ENCODE data around the gene NPM3.

Gene NPM3

DNA sequence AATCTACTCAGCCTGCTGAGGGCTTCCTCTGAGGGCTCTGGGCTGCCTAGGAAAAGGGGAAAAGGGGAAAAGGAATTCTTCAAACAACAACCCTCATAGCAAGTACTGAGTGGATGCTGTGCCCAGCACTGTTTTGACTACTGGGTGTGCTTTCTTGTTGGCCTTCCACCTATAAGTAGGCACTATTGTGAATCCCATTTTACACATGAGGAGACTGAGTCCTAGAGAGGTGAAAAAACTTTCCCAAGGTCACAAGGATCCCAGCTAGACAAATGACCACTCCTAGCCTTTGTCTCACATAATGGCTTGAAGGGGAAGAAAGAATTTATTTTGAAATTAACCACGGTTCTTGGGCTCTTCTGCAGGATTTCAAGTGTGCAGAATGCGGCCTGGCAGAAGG lies 24.4 kb downstream of the NPM3 start:
- DNase-seq (ENCODE audit: low read depth in 2 of 2): no peak

DNA sequence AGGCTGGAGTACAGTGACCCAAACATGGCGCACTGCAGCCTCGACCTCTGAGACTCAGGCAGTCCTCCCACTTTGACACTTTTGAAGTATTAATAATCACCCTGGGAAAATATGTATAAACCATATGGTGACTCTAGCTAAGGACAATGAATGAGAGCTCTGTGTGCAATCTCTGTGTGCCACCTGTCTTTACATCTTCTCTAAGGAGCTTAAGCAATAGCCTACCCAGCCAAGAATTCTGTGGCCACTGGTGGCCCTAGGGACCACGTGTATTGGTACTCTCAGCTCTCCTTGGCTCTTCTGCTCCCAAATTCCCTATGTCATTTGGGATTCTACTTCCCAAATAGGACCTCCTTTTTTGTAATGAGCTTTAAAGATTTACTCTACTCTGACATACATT lies 31.0 kb downstream of the NPM3 start:
- DNase-seq (ENCODE audit: low read depth in 2 of 2): no peak

DNA sequence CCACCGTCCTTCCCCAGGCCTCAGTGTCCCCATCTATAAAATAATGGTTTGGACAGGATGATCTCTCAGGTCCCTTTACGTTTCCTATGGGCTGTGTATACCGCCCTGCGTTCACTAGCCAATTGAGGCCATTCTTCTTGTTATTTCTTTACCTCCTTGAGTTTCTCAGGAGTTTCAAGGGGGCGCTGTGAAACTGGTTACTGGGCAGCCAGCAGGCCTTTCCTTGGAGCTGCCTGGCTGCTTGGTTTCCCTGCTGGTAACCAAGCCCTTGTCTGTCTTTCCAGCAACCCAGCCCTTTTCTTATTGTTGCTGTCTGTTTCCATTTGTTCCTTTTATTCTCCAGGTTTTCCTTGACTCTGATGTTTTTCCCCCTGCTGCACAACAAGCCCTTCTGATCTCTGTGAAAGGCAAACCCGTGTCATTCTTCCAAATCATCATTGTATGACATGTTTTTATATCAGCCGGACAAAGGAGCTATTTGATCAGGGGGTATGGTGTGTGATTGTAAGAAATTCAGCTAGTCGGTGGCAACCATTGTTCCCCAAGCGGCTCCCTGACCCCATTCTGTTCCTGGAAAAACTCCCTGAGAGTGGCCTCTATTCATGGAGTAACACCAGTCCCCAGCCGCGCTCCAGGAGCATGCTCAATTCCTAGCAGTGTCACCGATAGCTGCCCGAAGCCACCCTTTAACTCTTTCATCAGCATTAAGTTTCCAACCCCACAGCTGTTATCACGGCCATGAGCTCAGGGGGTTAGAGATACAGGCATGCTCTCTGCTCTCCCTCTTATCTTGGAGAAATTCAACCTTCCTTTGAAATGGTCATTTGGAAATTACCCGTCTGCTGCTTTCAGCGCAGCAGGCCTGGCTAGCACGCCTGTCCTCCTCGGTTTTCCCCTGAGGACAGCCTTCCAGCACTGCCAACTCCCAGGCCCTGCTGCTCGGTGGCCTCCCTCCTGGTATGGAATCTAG lies 33.9 kb downstream of the NPM3 start:
- DNase-seq (ENCODE audit: low read depth in 2 of 2): no peak

DNA sequence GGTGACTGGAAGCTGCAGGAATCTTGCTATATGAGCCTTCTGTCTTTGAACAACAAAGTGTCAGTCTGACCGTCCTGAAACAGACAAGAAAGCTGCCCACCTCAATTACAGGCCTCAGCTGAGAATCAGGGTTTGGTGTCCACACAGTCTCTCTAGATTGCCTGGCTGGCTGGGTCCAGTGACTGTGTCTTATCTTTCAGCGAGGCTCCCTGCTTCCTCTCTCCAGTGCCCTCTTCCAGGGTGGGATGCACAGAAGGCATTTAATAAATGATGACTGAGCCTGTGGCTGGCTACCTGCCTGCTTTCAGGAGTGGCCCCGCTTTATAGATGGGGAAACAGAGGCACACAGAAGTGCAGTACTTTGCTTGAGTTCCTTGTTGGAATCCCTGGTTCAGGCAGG lies 34.8 kb downstream of the NPM3 start:
- no peak for DNase-seq (ENCODE audit: low read depth in 2 of 2)

DNA sequence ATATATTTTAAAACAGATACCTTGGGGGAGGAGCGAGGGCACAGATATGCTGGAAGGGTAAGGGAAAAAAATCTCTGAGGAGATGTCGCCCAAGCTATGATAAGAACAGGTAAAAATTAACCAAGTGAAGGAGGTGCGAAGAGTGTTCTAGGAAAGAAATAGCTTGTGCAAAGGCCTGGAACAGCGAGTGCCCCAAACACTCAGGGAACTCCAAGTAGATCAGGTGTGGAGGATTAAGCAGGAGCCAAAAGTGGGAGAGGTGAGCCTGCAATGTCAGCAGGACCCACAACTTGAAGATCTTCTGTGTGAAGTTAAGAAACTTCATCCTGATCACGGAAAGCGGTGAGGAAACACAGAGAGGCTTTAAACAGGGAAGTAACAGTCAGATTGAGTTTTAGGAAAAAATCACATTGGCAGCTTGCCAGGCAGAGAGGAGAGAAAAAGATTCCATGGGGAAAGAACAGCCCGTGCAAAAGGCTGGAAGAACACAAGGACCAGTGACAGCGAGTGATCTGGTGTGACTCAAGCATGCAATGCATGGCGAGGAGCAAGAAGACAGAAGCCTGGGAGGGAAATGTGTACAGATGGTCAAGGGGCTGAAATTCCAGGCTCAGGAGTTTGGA lies 38.1 kb downstream of the NPM3 start:
- no peak for DNase-seq (ENCODE audit: low read depth in 2 of 2)

DNA sequence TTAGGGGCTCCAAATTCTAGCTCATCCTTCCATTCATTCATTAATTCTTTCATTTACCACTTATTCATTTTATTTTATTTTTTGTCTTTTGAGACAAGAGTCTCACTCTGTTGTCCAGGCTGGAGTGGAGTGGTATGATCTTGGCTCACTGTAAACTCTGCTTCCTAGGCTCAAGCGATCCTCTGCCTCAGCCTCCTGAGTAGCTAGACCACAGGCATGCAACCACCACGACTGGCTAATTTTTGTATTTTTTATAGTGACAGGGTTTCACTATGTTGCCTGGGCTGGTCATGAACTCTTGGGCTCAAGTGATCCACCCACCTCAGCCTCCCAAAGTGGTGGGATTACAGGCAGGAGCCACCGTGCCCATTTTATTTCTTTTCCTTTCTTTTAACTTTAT lies 39.0 kb downstream of the NPM3 start:
- DNase-seq (ENCODE audit: low read depth in 2 of 2): no peak

DNA sequence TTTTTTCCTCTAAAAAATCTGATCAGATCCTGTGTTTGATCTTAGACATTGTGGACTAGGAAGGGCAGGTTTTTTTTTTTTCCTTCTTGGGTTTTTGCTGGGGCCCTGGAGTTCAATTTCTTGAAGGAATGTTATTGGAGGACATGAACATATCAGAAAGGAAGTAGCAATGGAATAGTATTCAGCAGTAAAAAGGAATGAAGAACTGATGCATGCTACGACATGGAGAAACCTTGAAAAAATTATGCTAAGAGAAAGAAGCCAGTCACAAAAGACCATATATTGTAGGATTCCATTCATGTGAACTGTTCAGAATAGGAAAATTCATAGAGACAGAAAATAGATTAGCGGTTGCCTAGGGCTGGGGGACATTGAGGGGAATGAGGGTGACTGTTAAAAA lies 41.3 kb downstream of the NPM3 start:
- no peak for DNase-seq (ENCODE audit: low read depth in 2 of 2)

DNA sequence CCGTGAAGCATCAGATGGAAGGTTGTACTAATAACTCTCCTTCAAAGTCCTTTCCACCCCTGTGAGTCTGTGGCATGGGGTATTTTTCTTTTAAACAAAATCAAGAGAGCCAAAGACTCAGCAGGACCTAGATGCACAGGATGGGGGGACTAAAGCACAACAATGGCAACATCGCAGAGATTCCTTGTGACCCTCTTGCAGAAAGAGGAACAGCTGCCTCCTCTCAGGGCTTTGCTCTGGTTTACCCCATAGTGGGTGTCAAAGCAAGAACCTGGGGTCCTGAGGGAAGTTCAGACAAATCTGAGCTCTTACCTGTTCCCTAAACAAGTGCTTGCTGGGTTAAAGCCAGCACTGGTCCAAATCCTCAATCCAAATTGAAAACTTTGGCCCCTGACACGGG lies 46.6 kb downstream of the NPM3 start:
- no peak for DNase-seq (ENCODE audit: low read depth in 2 of 2)

DNA sequence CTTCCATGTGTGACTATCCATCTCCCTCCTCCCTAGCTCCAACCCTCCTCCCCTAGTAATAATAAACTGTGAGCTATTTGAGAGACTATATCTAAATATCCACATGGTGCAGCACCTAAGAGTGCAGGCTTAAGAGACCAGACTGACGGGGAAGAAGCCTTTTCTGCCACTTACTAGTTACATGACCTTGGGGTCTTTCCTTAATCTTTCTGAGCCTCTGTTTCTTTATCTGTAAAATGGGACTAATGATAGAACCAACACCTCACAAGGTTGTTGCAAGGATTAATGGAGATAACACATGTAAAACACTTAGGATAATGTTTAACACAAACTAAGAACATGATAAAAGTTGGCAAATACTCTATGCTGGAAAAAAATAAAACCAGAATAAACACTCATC lies 51.1 kb downstream of the NPM3 start:
- DNase-seq (ENCODE audit: low read depth in 2 of 2): no peak
